ENCODE measurements around the gene COPE.

COPE gene

GRCh38 chr19:18853755-18854427 lies 65.3 kb downstream of the COPE start:
- DNase-seq (ENCODE audit: low spot score) = no peak
- FAIRE-seq = no peak

- no peak for FAIRE-seq
Observed at GRCh38 chr19:18852648-18853047, 66.5 kb downstream of the COPE start.

GRCh38 chr19:18851673-18852325 lies 67.4 kb downstream of the COPE start:
- DNase-seq (ENCODE audit: low spot score) = no peak
- FAIRE-seq = no peak

More at GRCh38 chr19:18852648-18853047, 66.5 kb downstream of the COPE start:
- DNase-seq (ENCODE audit: low spot score) = no peak

GRCh38 chr19:18850471-18851375 lies 68.5 kb downstream of the COPE start:
- FAIRE-seq = no peak
- no peak for DNase-seq (ENCODE audit: low spot score)

GRCh38 chr19:18849838-18850400 lies 69.3 kb downstream of the COPE start:
- FAIRE-seq (no peak), DNase-seq (ENCODE audit: low spot score) (no peak)
